ENCODE measurements around the gene PTPRD. TPM values are rescaled to one million over a fixed set of nuclear protein-coding genes. Genes with fewer than 3 reads are reported as not detected.

PTPRD gene
- total RNA-seq, 1 donor from 2014 or later = 15.6 TPM

DNA sequence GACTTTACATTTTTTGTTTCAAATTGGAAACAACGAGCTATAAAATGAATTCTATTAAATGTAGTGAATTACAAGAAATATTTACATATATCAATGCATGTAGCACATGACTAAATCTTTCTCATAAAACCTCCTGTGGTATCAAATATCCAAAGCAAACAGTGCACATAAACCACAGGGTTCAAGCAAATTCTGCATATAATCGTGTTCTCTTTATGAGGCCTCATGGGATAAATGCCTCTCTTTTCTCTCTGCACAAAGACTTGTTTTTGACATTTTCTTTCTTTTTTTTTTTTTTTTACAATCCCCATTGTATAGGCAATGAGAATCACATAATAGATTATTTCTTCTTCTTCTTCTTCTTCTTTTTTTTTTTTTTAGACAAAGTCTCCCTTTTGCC lies 1696.0 kb downstream of the PTPRD start:
- H3K36me3 ChIP-seq = no peaks in the 10 kb centered on the region
- TF ChIP-seq, protein P1, sequence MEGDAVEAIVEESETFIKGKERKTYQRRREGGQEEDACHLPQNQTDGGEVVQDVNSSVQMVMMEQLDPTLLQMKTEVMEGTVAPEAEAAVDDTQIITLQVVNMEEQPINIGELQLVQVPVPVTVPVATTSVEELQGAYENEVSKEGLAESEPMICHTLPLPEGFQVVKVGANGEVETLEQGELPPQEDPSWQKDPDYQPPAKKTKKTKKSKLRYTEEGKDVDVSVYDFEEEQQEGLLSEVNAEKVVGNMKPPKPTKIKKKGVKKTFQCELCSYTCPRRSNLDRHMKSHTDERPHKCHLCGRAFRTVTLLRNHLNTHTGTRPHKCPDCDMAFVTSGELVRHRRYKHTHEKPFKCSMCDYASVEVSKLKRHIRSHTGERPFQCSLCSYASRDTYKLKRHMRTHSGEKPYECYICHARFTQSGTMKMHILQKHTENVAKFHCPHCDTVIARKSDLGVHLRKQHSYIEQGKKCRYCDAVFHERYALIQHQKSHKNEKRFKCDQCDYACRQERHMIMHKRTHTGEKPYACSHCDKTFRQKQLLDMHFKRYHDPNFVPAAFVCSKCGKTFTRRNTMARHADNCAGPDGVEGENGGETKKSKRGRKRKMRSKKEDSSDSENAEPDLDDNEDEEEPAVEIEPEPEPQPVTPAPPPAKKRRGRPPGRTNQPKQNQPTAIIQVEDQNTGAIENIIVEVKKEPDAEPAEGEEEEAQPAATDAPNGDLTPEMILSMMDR (IDR thresholded peaks at IDR 0.05; ENCODE audit: borderline replicate concordance) = no peak
- no peak for DNase-seq
- H3K27ac ChIP-seq (replicated peaks) = no peak overlapping the region
- H3K4me3 ChIP-seq = no peak overlapping the region
- no peaks in the 10 kb centered on the region for H3K9me3 ChIP-seq (replicated peaks)
- H3K4me1 ChIP-seq = no peaks in the 10 kb centered on the region
- intact Hi-C loops (cut with micrococcal nuclease) = no loop called here
- no peaks in the 10 kb centered on the region for H3K27me3 ChIP-seq (ENCODE audit: low read depth)

DNA sequence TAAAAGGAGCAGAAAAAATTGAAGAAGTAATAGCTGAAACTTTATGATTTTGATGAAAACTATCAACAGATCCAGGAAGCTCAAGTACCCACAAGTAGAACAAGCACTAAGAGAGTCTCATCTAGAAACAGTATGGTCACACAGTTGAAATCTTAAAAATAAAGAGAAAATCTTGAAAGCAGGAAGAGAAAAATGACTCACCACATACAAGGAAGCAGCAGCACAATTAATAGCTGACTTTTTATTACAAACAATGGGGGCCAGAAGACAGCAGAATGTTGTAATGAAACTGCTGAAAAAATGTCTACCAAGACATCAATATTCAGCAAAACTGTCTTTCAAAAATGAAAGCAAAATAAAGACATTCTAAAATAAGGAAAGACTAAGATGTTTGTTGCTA lies 1704.9 kb downstream of the PTPRD start:
- Histone ChIP-seq H3K9me3 (replicated peaks) (peaks cover 3% of the 10 kb centered on the region), H3K27me3 (ENCODE audit: low read depth) (no peaks in the 10 kb centered on the region), H3K4me3 (no peak overlapping the region), H3K36me3 (no peaks in the 10 kb centered on the region), H3K27ac (replicated peaks) (no peak overlapping the region), H3K4me1 (no peaks in the 10 kb centered on the region)
- intact Hi-C loops (cut with micrococcal nuclease) = no loop called here
- TF ChIP-seq, protein P1 (IDR thresholded peaks at IDR 0.05; ENCODE audit: borderline replicate concordance) = no peak
- no peak for DNase-seq

DNA sequence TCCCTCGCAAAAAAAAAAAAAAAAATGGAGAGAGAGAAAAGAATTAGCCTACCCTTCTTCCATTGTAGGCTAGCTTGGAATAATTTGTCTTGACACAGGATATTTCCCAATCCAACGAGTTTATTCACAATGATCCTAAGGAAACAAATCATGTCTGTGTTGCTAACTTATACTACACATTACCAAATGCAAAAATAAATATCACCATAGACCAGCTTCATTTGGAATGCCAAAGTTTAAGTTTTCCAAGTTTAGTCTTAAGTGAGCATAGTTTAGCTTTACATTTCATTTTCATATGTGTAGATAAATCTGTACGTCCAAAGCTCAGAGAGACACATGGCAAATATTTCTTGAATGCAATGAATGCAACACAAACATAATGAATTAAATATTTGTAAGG lies 1707.1 kb downstream of the PTPRD start:
- H3K27ac ChIP-seq (replicated peaks) = no peak overlapping the region
- H3K4me1 ChIP-seq = peaks cover 5% of the 10 kb centered on the region
- no peaks in the 10 kb centered on the region for H3K27me3 ChIP-seq (ENCODE audit: low read depth)
- no peak for DNase-seq
- H3K36me3 ChIP-seq = no peaks in the 10 kb centered on the region
- intact Hi-C loops (cut with micrococcal nuclease) = no loop called here
- no peak overlapping the region for H3K4me3 ChIP-seq
- TF ChIP-seq, protein P1 (IDR thresholded peaks at IDR 0.05; ENCODE audit: borderline replicate concordance) = no peak
- peaks cover 3% of the 10 kb centered on the region for H3K9me3 ChIP-seq (replicated peaks)

DNA sequence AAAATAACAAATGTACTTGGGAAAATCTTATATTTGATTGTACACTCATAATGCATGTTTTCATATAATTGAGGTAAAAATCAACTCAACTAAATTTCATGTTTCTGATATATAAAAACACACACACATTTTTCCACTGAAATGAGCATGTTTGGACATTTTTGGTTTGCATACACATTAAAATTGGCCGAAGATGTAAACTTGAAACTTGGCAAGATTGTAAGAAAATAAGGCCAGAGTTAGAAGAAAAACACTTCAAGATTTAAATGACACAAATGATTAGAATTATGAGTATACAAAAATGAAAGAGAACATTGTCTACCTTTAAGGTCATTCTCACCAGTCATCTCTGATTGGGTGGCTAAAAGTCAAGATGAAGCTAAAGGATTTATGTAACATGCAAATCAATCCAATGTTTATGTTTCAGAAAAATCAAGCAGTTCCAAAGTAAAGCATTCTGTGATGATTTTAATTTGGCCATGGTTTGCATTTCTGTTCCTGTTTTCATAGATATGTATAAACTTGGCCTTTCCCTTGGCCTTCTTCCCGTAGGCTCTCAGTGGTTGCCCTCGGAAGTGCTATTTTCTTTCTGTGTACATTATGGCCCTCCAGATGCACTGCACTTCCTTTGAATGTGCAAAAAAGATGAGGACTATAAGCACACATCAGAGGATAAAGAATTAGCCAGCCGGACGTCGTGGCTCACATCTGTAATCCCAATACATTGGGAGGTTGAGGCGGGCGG lies 1707.9 kb downstream of the PTPRD start:
- intact Hi-C loops (cut with micrococcal nuclease) = no loop called here
- no peak overlapping the region for H3K4me3 ChIP-seq
- H3K4me1 ChIP-seq = peaks cover 5% of the 10 kb centered on the region
- no peak overlapping the region for H3K27ac ChIP-seq (replicated peaks)
- H3K27me3 ChIP-seq (ENCODE audit: low read depth) = no peaks in the 10 kb centered on the region
- TF ChIP-seq, protein P1 (IDR thresholded peaks at IDR 0.05; ENCODE audit: borderline replicate concordance) = no peak
- peaks cover 3% of the 10 kb centered on the region for H3K9me3 ChIP-seq (replicated peaks)
- H3K36me3 ChIP-seq = no peaks in the 10 kb centered on the region
- no peak for DNase-seq

DNA sequence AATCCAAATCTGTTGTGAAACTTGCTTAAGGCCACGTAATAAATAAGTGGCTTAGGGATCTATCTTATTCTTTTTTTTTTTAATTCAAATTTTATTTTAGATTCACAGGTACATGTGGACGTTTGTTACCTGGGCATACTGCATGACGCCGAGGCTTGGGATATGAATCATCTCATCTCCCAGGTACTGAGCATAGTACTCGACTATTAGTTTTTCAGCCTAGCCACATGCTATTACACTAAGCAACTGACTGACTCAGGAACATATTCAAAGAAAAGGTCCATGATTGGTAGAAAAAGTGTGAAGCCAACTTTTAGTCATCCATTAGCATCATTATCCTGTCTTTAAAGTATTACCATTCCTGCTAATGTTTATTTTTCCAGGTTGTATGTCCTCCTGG lies 1709.7 kb downstream of the PTPRD start:
- DNase-seq = no peak
- Histone ChIP-seq H3K4me1 (peaks cover 5% of the 10 kb centered on the region), H3K9me3 (replicated peaks) (peaks cover 3% of the 10 kb centered on the region), H3K4me3 (no peak overlapping the region), H3K27me3 (ENCODE audit: low read depth) (no peaks in the 10 kb centered on the region), H3K36me3 (no peaks in the 10 kb centered on the region), H3K27ac (replicated peaks) (no peak overlapping the region)
- intact Hi-C loops (cut with micrococcal nuclease) = no loop called here
- TF ChIP-seq, protein P1 (IDR thresholded peaks at IDR 0.05; ENCODE audit: borderline replicate concordance) = no peak
